H1 (cell line): ENCODE data around the gene LIMA1. TPM values are rescaled to one million over a fixed set of nuclear protein-coding genes. Genes with fewer than 3 reads are reported as not detected.

Experiments
- CTCF ChIA-PET: fragments of 300-600 bp; sonication (Branson Sonifier 250); formaldehyde crosslinking; loops from one replicate; lab custom pipeline; 2021; ENCODE audit not compliant: partially characterized antibody; lab: Charles Lee
- POLR2A ChIA-PET: fragments of 300-600 bp; sonication (Branson Sonifier 250); formaldehyde crosslinking; loops from one replicate; lab custom pipeline; 2021; ENCODE audit warnings: inconsistent platforms; ENCODE audit not compliant: partially characterized antibody; lab: Charles Lee
- DNase-seq, 2 experiments: peaks; one replicate each; pipeline versions ENCODE4 v3.0.0 to v3.0.0-alpha.2; 2010 to 2022; ENCODE audit warnings: low spot score in 2 of 2, low read depth in 1 of 2, mixed read lengths in 1 of 2
- FAIRE-seq: peaks from 2 replicates; lab custom pipeline; 2011; peaks lifted over from hg19 to GRCh38; lab: Jason Lieb, UNC
- H2AFZ ChIP-seq: 2 replicates; pipeline ENCODE4 v1.8.1; 2012; ENCODE audit warnings: low read length, inconsistent platforms
- H2AK5ac ChIP-seq: 2 replicates; pipeline ENCODE4 v1.6.1; 2013; ENCODE audit warnings: low read depth, low read length
- H2BK120ac ChIP-seq: replicated peaks from 2 replicates; pipeline ENCODE3; 2013; ENCODE audit warnings: low read depth, low read length, inconsistent platforms
- H2BK12ac ChIP-seq: 2 replicates; pipeline ENCODE4 v1.6.1; 2013; ENCODE audit warnings: low read depth, low read length
- H2BK15ac ChIP-seq: 2 replicates; pipeline ENCODE4 v1.6.1; 2013; ENCODE audit warnings: low read length
- H2BK20ac ChIP-seq: 2 replicates; pipeline ENCODE4 v1.6.1; 2013; ENCODE audit warnings: low read length
- H2BK5ac ChIP-seq: 2 replicates; pipeline ENCODE4 v1.6.1; 2013; ENCODE audit warnings: low read depth, low read length
- H3K14ac ChIP-seq: 2 replicates; pipeline ENCODE4 v1.6.1; 2013; ENCODE audit warnings: inconsistent platforms; ENCODE audit not compliant: insufficient read length
- H3K18ac ChIP-seq: 2 replicates; pipeline ENCODE4 v1.6.1; 2013; ENCODE audit warnings: low read length; ENCODE audit errors: extremely low read depth
- H3K23ac ChIP-seq: 2 replicates; pipeline ENCODE4 v1.6.1; 2013; ENCODE audit warnings: inconsistent platforms; ENCODE audit not compliant: insufficient read length
- H3K23me2 ChIP-seq: 2 replicates; pipeline ENCODE4 v1.6.1; 2013; ENCODE audit warnings: low read depth, low read length
- H3K27ac ChIP-seq: 2 replicates; pipeline ENCODE4 v1.6.1; 2011; ENCODE audit warnings: low read depth, low read length, inconsistent platforms
- H3K27me3 ChIP-seq, 4 experiments: replicated peaks in 1 of 4; 1 replicate in 1 of 4; 2 replicates in 3 of 4; pipeline versions ENCODE4 v1.6.1 to v1.8.1; 2011 to 2013; ENCODE audit warnings: low read length in 3 of 4, mild to moderate bottlenecking in 3 of 4, inconsistent platforms in 2 of 4, mixed read lengths in 2 of 4, moderate library complexity in 1 of 4; ENCODE audit not compliant: control insufficient read depth in 3 of 4, insufficient read depth in 3 of 4; ENCODE audit errors: extremely low read depth in 1 of 4
- H3K36me3 ChIP-seq, 4 experiments: 2 replicates each; pipeline versions ENCODE4 v1.6.1 to v1.8.1; 2011 to 2013; ENCODE audit warnings: mild to moderate bottlenecking in 4 of 4, low read length in 3 of 4, moderate library complexity in 2 of 4, control low read depth in 1 of 4, inconsistent platforms in 1 of 4; ENCODE audit not compliant: insufficient read depth in 4 of 4, control insufficient read depth in 2 of 4
- H3K4ac ChIP-seq: replicated peaks from 2 replicates; pipeline ENCODE3; 2013; ENCODE audit warnings: low read length, low read depth, mixed read lengths, inconsistent platforms; ENCODE audit not compliant: insufficient read length
- H3K4me1 ChIP-seq, 4 experiments: replicated peaks in 1 of 4; 1 replicate in 1 of 4; 2 replicates in 3 of 4; pipeline versions ENCODE4 v1.6.1 to v1.8.1; 2011 to 2013; ENCODE audit warnings: low read length in 3 of 4, inconsistent platforms in 2 of 4, mixed read lengths in 1 of 4; ENCODE audit not compliant: insufficient read depth in 4 of 4, control insufficient read depth in 3 of 4
- H3K4me2 ChIP-seq, 2 experiments: 2 replicates each; pipeline versions ENCODE4 v1.6.1 to v1.8.1; 2011 to 2013; ENCODE audit warnings: low read depth in 2 of 2, low read length in 2 of 2, control low read depth in 1 of 2, inconsistent platforms in 1 of 2, mild to moderate bottlenecking in 1 of 2; ENCODE audit not compliant: insufficient read depth in 1 of 2
- H3K4me3 ChIP-seq, 4 experiments: fragments of 200-600, 300-600 bp in 1 of 4; sonication (generic), shearing (Covaris generic), sonication (Bioruptor Twin) in 1 of 4; 2 replicates each; pipeline versions ENCODE4 v1.5.1 to v1.8.1; 2011 to 2016; ENCODE audit warnings: low read length in 4 of 4, low read depth in 3 of 4, control low read depth in 2 of 4, inconsistent platforms in 2 of 4, mild to moderate bottlenecking in 2 of 4, mixed read lengths in 1 of 4, moderate library complexity in 1 of 4; ENCODE audit not compliant: insufficient read depth in 2 of 4; ENCODE audit errors: extremely low read depth in 1 of 4
- H3K56ac ChIP-seq: replicated peaks from 2 replicates; pipeline ENCODE3; 2013; ENCODE audit warnings: low read depth, mild to moderate bottlenecking, mixed read lengths, low read length, inconsistent platforms; ENCODE audit not compliant: insufficient read length
- H3K79me1 ChIP-seq: 2 replicates; pipeline ENCODE4 v1.6.1; 2013; ENCODE audit warnings: low read depth, low read length, control low read depth
- H3K79me2 ChIP-seq, 2 experiments: 2 replicates each; pipeline versions ENCODE4 v1.6.1 to v1.8.1; 2012 to 2013; ENCODE audit warnings: low read length in 2 of 2, mild to moderate bottlenecking in 2 of 2, inconsistent platforms in 1 of 2; ENCODE audit not compliant: insufficient read depth in 2 of 2, control insufficient read depth in 1 of 2
- H3K9ac ChIP-seq, 4 experiments: replicated peaks in 1 of 4; 1 replicate in 1 of 4; 2 replicates in 3 of 4; pipeline versions ENCODE4 v1.6.1 to v1.8.1; 2011 to 2013; ENCODE audit warnings: low read depth in 3 of 4, low read length in 3 of 4, control low read depth in 2 of 4, mild to moderate bottlenecking in 2 of 4, moderate library complexity in 2 of 4, inconsistent platforms in 1 of 4; ENCODE audit errors: extremely low read depth in 1 of 4
- H3K9me3 ChIP-seq, 2 experiments: 2 replicates each; pipeline versions ENCODE4 v1.6.1 to v1.8.1; 2012 to 2013; ENCODE audit warnings: mild to moderate bottlenecking in 2 of 2, moderate library complexity in 2 of 2, control low read depth in 1 of 2, inconsistent platforms in 1 of 2, low read depth in 1 of 2, low read length in 1 of 2, mixed read lengths in 1 of 2; ENCODE audit not compliant: insufficient read depth in 2 of 2
- H4K20me1 ChIP-seq, 2 experiments: replicated peaks in 1 of 2; 2 replicates each; pipeline versions ENCODE3 to v1.8.1; 2011 to 2013; ENCODE audit warnings: inconsistent platforms in 2 of 2, low read length in 2 of 2, mild to moderate bottlenecking in 1 of 2; ENCODE audit not compliant: insufficient read depth in 2 of 2, control insufficient read depth in 1 of 2
- H4K5ac ChIP-seq: 2 replicates; pipeline ENCODE4 v1.6.1; 2013; ENCODE audit warnings: low read length, low read depth, mixed read lengths, inconsistent platforms; ENCODE audit not compliant: insufficient read length
- H4K8ac ChIP-seq: 2 replicates; pipeline ENCODE4 v1.8.0; 2013; ENCODE audit warnings: mild to moderate bottlenecking, moderate library complexity, low read length, inconsistent platforms; ENCODE audit not compliant: insufficient read depth; ENCODE audit errors: extremely low read depth
- H4K91ac ChIP-seq: replicated peaks from 2 replicates; pipeline ENCODE3; 2013; ENCODE audit warnings: low read length, mixed read lengths, inconsistent platforms; ENCODE audit not compliant: insufficient read length
- WGBS, 2 experiments: shearing (Covaris generic) in 1 of 2; methylation state at CpG; one replicate each; pipeline versions ENCODE4 v1.1.6 to v1.1.7; 2013 to 2015; ENCODE audit warnings: low lambda C conversion rate in 2 of 2, mixed read lengths in 2 of 2, inconsistent platforms in 1 of 2, low coverage in 1 of 2, missing lambda C conversion rate in 1 of 2; ENCODE audit not compliant: insufficient replicate concordance in 2 of 2, insufficient coverage in 1 of 2, insufficient read length in 1 of 2; ENCODE audit errors: extremely low coverage in 1 of 2, missing lambda C conversion rate in 1 of 2; 5-methylcytosine and 5-hydroxymethylcytosine counted together
- polyA plus RNA-seq, 7 experiments: library from polyadenylated mRNA; depleted of rRNA in 3 of 7; stranded (reverse) in 5 of 7; unstranded in 2 of 7; fragments of >200 nt in 5 of 7; fragments of 200-250 nt in 2 of 7; gene quantifications; 1 replicate in 5 of 7; 2 replicates in 1 of 7; 4 replicates in 1 of 7; pipeline versions ENCODE4 v1.2.1 to v1.2.3, GENCODE V29; 2011 to 2013; ENCODE audit warnings: missing spikeins in 2 of 7, mixed read lengths in 2 of 7
- total RNA-seq: library from RNA; stranded (reverse); fragmentation: NEBNext Ultra II Directional; extraction: Animal tissue kit (Norgen Biotek cat#: 25700); gene quantifications from 2 replicates; pipeline ENCODE4 v1.2.1, GENCODE V29; 2021

LIMA1 gene
- total and polyA plus RNA-seq, 2 of the 8 experiments (the other 6 are each of a cell fraction or from before 2014, with no cell fraction given) = 12.7 to 47.6 TPM

DNA sequence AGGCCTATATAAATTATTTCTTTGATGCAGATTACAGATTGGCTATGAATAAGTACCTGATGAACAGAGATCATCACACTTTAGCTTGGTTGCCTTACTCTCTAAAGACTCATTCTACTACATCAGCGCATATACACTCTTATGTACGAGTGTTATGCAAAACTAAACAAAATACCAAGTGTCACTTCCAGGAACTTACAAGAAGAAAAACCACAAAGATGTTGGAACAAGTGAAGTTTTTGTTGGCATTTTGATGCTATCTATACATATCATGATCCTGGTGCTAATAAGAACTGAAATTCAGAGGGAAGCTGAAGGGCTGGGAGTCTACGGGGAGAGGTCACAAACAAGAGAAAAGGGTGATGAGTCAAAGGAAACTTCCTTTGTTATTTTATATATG lies 68.3 kb downstream of the LIMA1 start:
- Histone ChIP-seq H4K20me1 (no peaks in the 10 kb centered on the region), H4K91ac (no peak overlapping the region), H3K4me1 (no peaks in the 10 kb centered on the region; a peak in 1 of 7 replicates), H4K8ac (no peak overlapping the region), H2AFZ (no peak overlapping the region), H3K56ac (no peak overlapping the region), H3K4ac (no peak overlapping the region), H3K36me3 (no peaks in the 10 kb centered on the region), H2BK15ac (no peak overlapping the region), H2BK12ac (no peak overlapping the region), H3K14ac (no peak overlapping the region), H3K9ac (no peak overlapping the region), H3K23ac (no peak overlapping the region), H2AK5ac (no peak overlapping the region), H2BK5ac (no peak overlapping the region), H2BK120ac (no peak overlapping the region), H3K18ac (no peak overlapping the region), H3K79me1 (peaks cover 3% of the 10 kb centered on the region; the same call in 1 of the 2 replicates), H3K27me3 (no peaks in the 10 kb centered on the region), H3K4me3 (no peak overlapping the region), H3K23me2 (no peaks in the 10 kb centered on the region), H3K4me2 (no peak overlapping the region), H3K9me3 (no peaks in the 10 kb centered on the region), H4K5ac (no peak overlapping the region), H3K27ac (no peak overlapping the region), H3K79me2 (peaks cover 0 to 61% of the 10 kb centered on the region in 2 experiments; a peak in 2 of 4 replicates), H2BK20ac (no peak overlapping the region)
- 96% methylated on average over 3 of the region's 3 CpGs; no CpG with 5 or more reads in 1 of the 2 experiments for WGBS, 2 experiments
- ChIA-PET POLR2A (interaction anchor here (1.2 kb wide), 1 partner anchor 48 kb away, joined by 5 read pairs; the partner anchor contains the start of gene CERS5), CTCF (interaction anchor here (0.9 kb wide), 1 partner anchor 103 kb away, joined by 3 read pairs; no protein-coding TSS in a partner anchor)
- DNase-seq = no peak
- no peak for FAIRE-seq
